Esophagus squamous epithelium (tissue), 4 donors: ENCODE measurements around the gene PHEX.

Experiments used
- POLR2A ChIP-seq, 4 donors: fragments of 450-650 bp; IDR thresholded peaks; one replicate each; pipeline ENCODE4 v1.6.1; 2017; ENCODE audit warnings: antibody characterized with exemption in 4 of 4, mild to moderate bottlenecking in 4 of 4, moderate library complexity in 3 of 4
- TF ChIP-seq, protein P1 (sequence below), 6 experiments: fragments of 450-650 bp in 4 of 6; fragments of 200-600 bp in 2 of 6; sonication (generic) in 2 of 6; IDR thresholded peaks; one replicate each; pipeline ENCODE4 v1.5.1; 2016 to 2019; ENCODE audit warnings: antibody characterized with exemption in 6 of 6, mild to moderate bottlenecking in 4 of 6, moderate library complexity in 4 of 6

- TF ChIP-seq, protein P1, sequence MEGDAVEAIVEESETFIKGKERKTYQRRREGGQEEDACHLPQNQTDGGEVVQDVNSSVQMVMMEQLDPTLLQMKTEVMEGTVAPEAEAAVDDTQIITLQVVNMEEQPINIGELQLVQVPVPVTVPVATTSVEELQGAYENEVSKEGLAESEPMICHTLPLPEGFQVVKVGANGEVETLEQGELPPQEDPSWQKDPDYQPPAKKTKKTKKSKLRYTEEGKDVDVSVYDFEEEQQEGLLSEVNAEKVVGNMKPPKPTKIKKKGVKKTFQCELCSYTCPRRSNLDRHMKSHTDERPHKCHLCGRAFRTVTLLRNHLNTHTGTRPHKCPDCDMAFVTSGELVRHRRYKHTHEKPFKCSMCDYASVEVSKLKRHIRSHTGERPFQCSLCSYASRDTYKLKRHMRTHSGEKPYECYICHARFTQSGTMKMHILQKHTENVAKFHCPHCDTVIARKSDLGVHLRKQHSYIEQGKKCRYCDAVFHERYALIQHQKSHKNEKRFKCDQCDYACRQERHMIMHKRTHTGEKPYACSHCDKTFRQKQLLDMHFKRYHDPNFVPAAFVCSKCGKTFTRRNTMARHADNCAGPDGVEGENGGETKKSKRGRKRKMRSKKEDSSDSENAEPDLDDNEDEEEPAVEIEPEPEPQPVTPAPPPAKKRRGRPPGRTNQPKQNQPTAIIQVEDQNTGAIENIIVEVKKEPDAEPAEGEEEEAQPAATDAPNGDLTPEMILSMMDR (IDR thresholded peaks at IDR 0.05): no peak
- TF ChIP-seq POLR2A (IDR thresholded peaks at IDR 0.05): no peak
Observed at GRCh38 chrX:22078117-22078516, 46.0 kb downstream of the PHEX start.
